Hepatic stellate cell (primary cell): ENCODE measurements around the gene SMCO4.

Source experiments
- DNase-seq: peaks from one replicate; pipeline ENCODE4 v3.0.0; 2011; ENCODE audit warnings: low spot score

SMCO4 gene

DNA sequence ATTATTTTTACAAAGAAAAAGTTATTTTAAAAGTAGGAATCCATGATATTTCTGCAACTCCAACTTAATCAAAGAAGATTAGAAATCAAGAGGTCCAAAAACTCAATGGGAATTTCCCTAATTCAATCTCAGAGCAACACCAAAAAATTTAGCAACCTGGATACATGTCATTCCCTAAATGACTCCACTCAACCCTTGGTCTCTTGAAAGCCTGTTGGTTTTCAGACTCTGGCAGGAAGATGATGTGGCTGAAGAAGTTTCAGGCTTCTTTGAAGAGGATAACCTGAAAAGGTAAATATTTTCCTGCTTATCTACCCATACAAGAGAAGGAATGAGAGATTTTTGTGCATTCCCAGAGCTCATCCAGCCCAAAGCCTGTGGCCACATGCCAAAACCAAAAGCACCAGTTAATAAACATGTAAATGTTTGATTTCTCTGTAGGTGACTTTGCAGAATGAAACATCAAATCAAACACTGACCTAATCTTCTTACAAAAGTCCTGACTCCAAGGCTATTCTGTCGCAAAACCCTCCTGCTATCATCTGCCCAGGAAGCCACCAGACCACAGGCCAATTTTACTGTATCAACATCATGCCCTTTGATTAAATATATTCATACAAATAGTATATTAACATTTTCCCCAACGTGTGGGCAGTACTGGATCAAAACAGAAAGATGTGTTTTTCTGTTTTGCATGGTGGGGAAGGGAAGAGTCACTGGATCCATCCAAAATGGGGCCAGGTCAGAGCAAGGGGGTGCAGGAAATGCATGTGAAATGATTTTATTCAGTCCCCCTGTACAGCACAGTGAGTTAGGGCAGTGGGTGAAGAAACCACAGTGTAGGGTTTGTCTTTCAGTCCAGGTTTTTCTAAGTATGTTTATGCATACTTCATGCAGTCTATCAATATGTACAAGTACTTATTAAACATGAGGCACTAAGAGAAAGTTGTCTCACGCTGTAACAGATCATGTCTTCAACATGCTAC lies 38.8 kb downstream of the SMCO4 start:
- DNase-seq = no peak

DNA sequence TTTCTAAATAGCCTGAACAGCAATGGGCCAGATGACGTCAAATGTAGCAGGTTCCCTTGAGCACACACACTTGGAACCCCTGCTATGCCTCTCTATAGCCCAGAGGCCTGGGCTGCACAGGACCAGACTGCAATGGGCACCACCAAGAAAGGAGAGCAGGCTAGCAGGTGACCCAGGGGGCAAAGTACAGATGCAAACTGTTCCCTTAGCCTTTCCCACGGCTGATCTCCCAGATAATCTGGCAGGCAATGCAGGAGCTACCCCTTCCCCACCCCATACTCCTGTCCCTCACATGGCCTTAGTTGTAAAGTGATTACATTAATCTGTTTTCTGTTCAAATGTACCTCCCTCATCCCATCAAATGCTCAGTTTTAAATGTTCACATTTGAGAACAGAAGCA lies 41.3 kb downstream of the SMCO4 start:
- no peak for DNase-seq

DNA sequence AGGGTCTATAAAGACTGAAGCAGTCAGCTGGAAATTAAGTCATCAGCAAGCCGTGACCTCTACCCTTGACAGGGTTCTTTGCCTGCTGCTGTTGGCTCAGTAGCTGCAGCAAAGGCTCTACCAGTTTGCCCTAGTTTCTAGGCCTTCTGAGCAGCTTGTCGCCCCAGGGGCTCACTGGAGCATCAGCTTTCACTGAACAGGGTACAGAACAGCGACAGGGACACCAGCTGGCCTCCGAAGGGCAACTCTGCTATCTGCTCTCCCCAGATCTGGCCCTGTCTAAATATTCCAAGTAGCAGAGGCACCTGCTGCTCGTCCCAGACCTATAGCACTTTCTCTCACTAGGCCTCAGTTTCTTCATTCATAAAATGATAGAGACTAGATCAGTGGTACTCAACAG lies 42.4 kb downstream of the SMCO4 start:
- no peak for DNase-seq

DNA sequence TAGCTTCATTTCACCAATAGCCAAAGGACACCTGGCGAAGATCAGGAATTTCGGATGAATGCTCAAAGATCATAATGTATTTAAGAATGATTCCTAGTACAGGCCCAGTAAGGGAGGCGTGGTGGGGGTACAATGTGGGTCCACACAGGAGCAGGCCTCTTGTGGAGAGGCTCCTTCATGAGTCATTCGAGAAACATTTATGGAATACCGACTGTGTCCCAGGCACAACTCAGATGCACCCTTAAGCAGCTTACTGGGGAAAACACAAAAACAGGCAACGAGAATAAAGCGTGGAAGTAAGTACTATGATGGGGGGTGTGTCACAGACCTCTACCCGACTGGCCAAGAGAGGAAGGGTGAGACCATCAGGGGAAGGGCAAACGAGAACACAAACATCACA lies 44.5 kb downstream of the SMCO4 start:
- peak; percentile 42 for DNase-seq

DNA sequence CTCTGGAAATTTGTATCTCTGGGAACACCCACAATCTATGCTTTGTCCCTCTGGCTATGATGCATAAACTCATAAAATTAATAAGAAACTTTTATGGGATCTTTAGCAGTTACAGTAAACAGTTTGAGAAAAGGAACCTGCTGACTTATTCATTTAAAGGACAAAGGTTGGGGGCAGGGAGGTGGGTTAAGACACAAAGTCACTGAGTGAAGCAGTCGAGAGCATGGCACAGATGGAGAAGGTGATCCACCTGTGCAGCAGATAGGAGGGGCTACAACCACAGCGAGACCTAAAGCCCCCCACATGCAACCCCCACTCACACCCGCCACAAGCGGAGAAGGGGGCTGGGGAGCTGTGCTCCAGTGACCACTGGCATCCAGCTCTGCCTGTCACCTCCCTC lies 45.0 kb downstream of the SMCO4 start:
- no peak for DNase-seq

DNA sequence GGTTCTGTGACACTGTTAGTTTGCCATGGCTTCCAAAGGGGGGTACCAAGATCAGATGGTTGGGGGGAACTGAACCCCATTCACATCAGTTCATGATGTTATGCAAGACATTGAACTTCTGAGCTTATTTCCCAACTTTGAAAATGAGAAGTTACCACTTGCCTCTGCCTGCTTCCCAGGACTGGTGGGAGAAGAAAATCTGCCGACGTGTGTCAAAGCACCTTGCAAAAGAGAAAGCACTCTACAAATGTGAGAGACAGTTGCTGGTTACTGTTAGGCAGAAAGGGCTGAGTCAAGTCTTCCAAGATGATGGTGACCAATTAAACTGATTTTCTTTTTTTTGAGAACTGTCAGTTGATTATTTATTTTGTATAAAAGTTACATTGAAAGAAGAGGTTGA lies 45.6 kb downstream of the SMCO4 start:
- no peak for DNase-seq

DNA sequence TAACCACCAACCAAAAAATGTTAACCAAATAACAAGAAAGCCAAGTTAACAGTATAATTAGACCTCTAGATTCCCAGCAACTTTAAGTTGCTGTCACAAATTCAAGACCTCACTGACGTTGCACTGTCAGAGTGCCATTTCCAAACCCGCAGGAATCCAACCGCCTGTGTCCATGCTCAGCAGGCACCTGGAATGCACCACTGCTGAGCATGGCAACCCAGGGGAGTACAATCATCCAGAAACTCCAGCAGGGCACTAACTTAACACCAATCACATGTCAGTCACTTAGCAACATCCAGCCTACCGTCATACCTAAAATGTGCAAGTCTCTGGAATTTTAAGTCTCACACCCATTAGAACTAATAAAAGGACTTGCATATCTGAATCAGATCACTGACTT lies 48.8 kb downstream of the SMCO4 start:
- DNase-seq = no peak

DNA sequence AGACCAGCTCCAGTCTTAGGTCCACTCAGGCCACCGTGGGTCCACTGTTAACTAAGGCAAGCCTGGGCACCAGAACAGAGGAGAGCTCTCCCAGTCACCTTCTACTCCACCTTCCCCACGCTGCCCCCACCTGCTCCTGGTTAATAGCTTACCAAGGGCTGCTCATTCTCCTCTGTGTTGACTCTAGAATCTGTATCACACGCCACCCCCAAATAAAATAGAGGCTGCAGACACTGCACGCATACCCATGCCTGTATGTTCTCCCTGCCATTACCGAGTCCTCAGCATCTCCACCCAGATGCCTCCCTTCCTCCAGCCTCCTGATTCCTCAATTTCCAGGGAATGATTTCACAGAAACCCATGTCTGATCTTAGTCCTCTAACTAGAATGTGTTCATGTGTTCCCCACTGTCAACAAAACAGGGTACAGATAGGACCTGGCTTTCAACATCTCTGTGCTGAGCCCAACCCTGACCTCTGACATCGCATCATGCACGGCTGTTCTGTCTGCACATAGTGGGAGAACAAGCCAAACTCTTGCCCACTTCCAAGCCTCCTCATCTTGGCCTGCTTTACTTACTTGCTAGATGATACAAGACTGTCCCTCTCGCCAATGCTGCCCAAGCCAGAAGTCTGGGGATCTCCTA lies 49.8 kb downstream of the SMCO4 start:
- no peak for DNase-seq

DNA sequence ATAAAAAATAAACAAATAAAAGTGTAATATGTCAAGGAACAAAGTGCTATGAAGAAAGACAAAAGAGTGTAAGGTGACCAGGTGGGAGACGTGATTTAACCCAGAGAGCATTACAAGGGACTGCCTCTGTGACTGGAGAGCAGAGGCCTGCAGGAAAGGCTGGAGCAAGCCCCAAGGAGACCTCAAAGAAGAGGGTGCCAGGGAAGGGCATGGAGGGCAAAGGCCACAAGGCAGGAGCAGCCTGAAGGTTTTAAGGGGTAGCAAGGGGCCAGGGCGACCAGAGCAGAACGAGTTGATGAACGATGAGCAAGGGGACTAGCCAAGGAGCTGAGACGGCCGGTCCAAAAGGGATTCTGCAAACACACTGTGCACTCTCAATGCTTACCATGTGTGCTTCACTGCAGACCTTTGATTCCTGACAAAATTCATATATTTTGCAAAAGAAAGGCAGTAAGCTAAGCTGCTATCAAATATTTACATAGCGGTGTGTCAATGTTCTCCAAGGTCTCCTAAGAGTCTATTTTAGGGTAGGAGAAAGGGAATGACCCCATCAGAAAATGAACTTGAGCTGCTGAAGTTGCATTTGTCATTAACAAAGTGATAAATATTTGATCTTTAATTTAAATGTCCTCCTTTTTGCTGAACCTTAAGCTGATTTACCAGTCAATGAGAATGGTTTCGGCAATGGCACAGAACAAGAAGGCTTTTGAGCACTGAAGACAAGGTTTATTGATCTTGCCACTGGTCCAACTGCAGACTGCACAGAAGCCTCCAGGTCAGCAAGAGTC lies 50.5 kb downstream of the SMCO4 start:
- no peak for DNase-seq

DNA sequence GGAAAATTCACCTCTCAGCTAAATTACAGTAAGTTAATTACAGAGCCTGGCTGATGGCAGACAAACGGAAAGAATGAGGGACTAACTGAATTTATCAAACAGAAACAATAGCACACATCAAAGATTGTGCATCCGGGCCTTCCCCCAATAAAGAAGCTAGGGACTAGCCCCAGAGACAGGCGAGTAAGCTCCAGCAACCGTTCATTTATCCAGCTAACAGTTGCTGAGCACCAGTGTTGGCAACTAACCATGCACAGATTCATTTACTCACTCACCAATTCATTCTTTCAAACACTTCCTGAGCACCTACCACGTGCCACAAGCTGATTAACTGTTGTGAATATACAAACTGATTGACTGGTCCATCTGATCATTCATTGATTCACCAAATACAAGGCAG lies 51.2 kb downstream of the SMCO4 start:
- DNase-seq = no peak

DNA sequence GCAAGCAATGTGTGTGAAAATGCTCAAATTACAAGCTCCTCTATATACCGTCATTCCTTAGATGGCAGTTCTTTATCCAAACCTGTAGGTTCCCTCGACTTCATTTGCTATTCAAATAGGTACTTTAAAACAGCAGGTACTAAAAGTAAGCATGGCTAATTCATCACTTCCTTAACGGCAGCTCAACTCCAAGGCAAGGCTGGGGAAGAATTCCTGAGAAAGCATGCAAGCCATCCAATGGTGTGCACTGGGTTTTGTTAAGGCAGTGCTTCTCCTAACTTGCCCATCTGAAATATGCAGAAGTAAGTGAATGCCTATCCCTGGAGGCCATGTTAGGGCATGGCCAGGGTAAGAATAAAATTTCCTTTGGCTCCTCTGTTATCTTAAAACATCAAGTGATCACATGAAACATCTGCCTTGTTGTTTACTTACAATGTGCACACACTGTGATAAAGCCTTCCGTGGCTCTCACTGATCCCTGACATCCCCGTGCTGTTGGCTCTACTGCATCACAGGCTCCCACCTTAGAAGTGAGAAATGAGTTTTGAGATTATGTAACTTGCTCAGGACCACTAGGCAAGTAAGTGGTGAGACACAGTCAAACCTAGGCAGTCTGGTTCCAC lies 52.1 kb downstream of the SMCO4 start:
- DNase-seq = no peak

DNA sequence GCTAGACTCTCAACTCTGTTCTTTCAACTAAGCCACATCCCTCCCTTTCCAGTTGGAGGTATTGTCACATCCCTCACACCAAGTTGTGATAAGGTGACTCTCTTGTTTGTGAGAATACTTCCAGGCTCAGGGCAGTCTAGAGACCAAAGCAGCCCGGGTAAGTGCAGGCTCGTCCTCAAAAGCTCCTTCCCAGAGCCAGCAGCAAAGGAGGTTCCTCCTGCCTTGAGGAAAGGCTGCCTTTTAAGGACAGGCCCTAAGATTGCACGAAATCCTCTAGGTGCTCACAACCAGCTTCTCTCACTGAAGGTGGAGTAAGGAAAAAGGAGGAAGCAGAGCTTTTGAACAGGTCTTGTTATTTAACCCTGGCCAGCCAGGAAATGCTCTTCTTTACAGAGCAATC lies 53.4 kb downstream of the SMCO4 start:
- DNase-seq = no peak

DNA sequence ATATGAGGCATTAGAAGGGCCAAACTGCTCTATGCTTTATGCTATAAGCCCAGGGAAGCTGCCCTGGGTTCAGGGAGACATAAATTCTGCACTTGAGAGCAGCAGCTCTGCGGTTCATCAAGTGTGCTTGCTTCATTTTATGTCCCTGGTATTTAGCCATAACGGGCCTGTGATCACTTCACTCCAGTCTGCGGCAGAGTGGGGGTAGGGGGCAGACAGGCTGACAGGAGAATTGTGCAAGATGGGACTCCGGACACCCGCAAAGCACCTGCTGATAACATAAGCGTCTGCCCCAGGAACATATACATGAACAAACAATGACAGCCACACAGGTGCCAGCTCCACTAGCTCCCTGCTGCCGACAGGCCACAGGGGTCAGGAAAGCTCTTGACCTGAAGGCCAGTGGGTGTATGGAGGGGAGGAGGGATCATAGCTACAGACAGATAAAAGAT lies 56.1 kb downstream of the SMCO4 start:
- no peak for DNase-seq

DNA sequence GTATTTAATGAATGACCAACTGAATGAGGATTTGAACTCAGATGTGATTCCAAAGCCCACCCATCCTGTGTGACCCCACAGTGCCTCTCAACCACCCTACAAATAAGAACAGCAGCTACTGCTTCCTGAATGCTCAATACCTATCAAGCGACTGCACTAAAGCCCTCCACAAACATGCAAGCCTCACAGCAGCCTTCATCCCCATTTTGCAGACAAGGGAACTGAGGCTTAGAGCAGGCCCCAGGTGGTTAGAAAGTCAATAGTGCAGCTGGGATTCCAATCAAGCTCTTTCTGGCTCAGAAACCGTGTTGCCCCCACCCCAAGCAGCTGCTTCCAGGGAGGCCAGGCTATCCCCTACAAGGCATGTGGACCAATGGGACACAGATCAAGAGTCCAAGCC lies 57.2 kb downstream of the SMCO4 start:
- no peak for DNase-seq

DNA sequence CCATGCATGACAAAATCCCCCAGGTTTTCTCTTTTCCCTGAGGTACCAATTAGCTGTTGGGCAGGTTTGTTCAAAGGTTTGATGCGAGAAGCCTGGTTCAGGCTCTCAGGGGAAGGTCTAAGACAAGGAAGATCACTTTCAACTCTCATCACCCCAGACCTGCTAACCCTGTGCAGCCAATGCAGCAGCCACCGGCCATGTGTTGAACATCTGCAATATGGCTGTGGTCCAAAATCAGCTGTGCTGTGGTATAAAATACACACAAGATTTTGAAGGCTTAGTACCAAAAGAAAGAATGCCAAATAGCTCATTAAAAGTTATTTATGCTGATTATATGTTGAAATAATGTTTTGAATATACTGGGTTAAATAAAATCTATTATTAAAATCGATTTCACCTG lies 58.5 kb downstream of the SMCO4 start:
- DNase-seq = no peak

DNA sequence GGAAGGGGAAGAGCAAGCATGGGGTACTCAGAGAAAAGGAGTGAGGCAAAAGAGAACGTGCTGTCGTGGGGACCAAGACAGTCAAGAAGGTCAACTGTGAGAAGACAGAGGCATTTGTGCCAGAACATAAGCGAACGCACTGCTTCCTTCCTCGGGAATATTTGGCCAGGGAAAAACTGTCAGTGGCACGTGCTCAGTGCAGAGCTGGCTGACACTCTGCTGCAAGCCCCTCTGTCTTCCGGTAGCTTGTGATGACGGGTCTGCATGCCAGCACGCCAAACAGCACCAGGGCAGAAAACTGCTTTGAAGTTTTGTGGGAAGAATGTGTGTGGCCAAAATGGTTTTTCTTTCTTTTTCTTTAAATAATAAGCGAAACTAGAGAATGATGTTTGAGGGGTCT lies 60.6 kb downstream of the SMCO4 start:
- DNase-seq = no peak

DNA sequence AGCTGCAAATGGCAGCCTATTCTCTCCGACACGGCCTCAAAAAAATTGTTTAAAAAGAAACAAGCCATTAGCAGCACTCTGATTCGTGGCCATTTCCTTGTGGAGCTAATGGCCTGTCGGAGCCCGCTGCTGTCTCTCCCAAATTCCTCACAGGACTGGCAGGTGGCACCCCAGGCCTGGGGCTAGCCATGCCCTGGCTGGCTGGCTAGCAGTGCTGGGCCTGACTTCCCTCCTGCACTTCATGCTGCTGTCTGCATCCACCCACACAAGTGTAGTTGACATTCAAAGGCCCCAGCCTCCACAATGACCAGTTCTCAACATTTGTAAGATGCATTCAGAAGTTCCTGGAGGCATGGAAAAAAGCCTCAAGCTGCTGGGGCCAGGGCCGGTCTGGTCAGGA lies 61.5 kb downstream of the SMCO4 start:
- DNase-seq = no peak

DNA sequence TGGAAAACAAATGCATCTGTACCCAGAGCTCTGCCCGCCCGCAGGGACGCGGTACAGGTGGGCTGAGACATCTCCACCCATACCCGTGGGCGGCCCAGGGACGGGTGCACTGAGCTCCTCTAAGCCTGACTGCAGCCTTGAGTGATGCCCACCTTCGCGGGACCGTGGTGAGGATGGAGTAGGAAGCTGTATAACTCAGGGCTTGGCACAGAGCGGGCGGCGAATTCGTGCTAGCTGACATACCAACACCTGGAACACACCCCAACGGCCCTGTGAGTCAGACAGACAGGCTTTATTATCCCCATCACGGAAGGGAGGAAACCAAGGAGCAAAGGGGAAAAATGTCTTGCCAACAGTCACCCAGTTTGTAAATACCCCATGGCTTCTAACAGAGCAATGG lies 61.9 kb downstream of the SMCO4 start:
- no peak for DNase-seq

DNA sequence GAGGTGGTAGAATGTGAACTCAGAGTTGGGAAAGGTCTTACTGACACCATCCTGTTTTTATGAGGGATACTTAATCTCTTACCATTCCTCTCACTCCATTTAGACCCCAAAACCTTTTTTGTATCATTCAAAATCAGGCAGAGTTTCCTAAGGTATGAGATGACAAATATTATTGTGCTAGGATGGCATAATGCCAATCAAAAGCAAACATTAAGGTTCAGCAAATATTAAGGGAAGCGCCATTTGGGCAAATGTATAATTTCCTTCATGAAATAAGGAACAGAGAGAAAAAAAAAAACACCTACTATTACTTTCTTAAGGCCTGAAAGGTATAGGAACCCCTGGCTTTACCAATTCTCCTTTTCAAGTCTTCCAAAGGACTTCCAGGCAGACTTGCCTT lies 62.4 kb downstream of the SMCO4 start:
- no peak for DNase-seq

DNA sequence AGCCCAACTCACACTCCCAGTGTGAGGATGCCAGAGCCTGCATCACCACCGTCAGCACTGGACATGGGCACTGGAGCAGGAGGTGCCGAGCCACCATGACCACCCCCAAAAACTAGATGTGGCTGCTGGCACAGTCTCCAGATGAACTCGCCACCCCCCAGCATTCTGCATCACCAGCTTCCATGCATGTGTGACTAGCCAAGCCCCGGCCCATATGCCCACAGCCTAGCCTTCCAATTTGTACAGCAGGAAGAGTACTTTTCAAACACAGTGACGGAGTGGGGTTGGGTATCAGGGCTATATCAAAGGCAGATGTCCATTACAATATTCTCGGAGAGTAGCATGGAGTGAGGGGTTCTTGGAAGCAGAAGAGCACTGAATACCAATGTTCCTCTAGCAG lies 62.9 kb downstream of the SMCO4 start:
- no peak for DNase-seq

DNA sequence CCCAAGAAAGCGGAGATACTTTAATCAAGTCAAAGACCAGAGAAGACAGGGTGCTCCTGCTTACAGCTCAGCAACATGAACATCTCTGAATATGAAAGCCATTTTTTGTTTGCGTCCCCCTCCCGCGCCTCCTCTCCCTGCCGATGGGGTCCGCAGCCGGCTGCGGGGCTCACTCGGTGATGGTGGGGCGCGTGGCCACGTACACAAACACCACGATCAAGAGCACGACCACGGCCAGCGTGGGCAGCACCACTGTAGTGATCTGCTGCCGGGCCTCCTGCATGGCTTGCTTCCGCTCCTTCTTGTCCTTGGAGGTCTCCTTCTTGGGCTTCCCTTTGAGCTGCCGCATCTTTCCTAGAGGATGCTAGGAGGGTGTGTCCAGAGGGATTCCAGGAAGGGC lies 64.3 kb downstream of the SMCO4 start:
- DNase-seq = no peak

DNA sequence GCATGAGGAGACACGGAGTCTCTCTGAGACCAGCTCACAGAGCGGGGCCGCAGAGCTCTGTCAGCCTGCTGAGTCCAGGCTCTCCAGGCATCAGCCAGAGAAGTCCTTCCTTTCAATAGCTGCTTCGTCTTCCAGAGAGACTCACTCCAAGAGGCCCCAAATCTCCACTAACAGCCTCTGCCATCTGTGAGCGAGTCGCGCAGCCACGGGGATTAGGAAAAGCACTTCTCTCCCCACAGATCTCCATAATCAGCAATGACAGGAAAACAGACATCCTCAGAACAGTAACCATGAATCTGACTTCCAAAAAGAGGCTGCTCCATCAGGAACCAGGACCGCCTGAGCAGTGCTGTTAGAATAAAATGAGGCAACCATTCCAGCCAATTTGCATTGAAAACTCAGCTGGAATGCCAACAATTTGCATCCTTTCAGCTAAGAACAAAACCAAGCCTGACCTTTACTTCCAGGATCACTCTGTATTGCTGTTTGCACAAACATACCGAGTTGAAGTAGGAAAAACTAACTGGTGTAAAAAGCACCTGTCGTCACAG lies 65.4 kb downstream of the SMCO4 start:
- no peak for DNase-seq
